A172 (cell line): ENCODE data around the gene MRGPRX1. TPM values are rescaled to one million over a fixed set of nuclear protein-coding genes. Genes with fewer than 3 reads are reported as not detected.

Experiments used
- total RNA-seq: library from RNA; depleted of rRNA; stranded (reverse); fragments of >200 nt; shearing (Covaris generic); gene quantifications from 2 replicates; pipeline ENCODE4 v1.2.3, GENCODE V29; 2014; rRNA removed

MRGPRX1 gene
- total RNA-seq, 1 experiment from 2014 or later: not detected

Other genes with a start within 250 kb of the MRGPRX1 start
- gene TMEM86A, start 240.6 kb downstream of the MRGPRX1 start, total RNA-seq: 1.7 and 2.8 TPM in 2 replicates
- gene IGSF22, start 213.2 kb downstream of the MRGPRX1 start, total RNA-seq: not detected in 2 replicates
- not detected in 2 replicates for gene PTPN5, start 147.6 kb downstream of the MRGPRX1 start, total RNA-seq
- not detected in 2 replicates for gene MRGPRX2, start 121.3 kb upstream of the MRGPRX1 start, total RNA-seq
- gene ZDHHC13, start 177.8 kb upstream of the MRGPRX1 start, total RNA-seq: 37.5 and 37.6 TPM in 2 replicates